HG02852 (cell line): ENCODE results near the gene PARM1.
A peak's percentile ranks its signal among the peaks of the same experiment; 100 is the strongest.

Source experiments
- ATAC-seq: cut with Tn5 transposase; IDR thresholded peaks from one replicate; pipeline ENCODE4 v1.9.1; 2021; ENCODE audit warnings: mild to moderate bottlenecking, moderate library complexity; ENCODE audit not compliant: unreplicated experiment

Gene PARM1

GRCh38 chr4:74942251-74942917 is 9.5 kb downstream of the PARM1 start:
- peak; percentile 39 for ATAC-seq

- ATAC-seq, result peak; percentile 54
Measured at GRCh38 chr4:74942918-74943253, 10.0 kb downstream of the PARM1 start.

GRCh38 chr4:74944354-74944793 is 11.5 kb downstream of the PARM1 start:
- peak; percentile 53 for ATAC-seq

GRCh38 chr4:74946196-74946595 is 13.3 kb downstream of the PARM1 start:
- ATAC-seq, result no peak

- ATAC-seq, result no peak
Measured at GRCh38 chr4:74947798-74948197, 14.9 kb downstream of the PARM1 start.

GRCh38 chr4:74948236-74948635 is 15.3 kb downstream of the PARM1 start:
- ATAC-seq, result no peak

GRCh38 chr4:74950200-74950599 is 17.3 kb downstream of the PARM1 start:
- no peak for ATAC-seq

GRCh38 chr4:74950882-74951281 is 18.0 kb downstream of the PARM1 start:
- no peak for ATAC-seq

- ATAC-seq, result no peak
Measured at GRCh38 chr4:74953647-74954046, 20.7 kb downstream of the PARM1 start.

GRCh38 chr4:74958881-74959280 is 26.0 kb downstream of the PARM1 start:
- ATAC-seq, result no peak

GRCh38 chr4:74961230-74961629 is 28.3 kb downstream of the PARM1 start:
- no peak for ATAC-seq

- no peak for ATAC-seq
Measured at GRCh38 chr4:74962584-74962983, 29.7 kb downstream of the PARM1 start.

- ATAC-seq, result no peak
Measured at GRCh38 chr4:74964311-74964710, 31.4 kb downstream of the PARM1 start.

GRCh38 chr4:74967324-74967723 is 34.4 kb downstream of the PARM1 start:
- ATAC-seq, result no peak

GRCh38 chr4:74968456-74969164 is 35.7 kb downstream of the PARM1 start:
- ATAC-seq, result peak; percentile 76

GRCh38 chr4:74969507-74970474 is 36.9 kb downstream of the PARM1 start:
- no peak for ATAC-seq

- no peak for ATAC-seq
Measured at GRCh38 chr4:74970577-74970976, 37.7 kb downstream of the PARM1 start.

- ATAC-seq, result no peak
Measured at GRCh38 chr4:74971862-74972261, 38.9 kb downstream of the PARM1 start.

GRCh38 chr4:74975082-74975481 is 42.2 kb downstream of the PARM1 start:
- ATAC-seq, result no peak

- no peak for ATAC-seq
Measured at GRCh38 chr4:74975848-74976824, 43.2 kb downstream of the PARM1 start.
